ENCODE results near the gene CYTH3. TPM values are rescaled to one million over a fixed set of nuclear protein-coding genes. Genes with fewer than 3 reads are reported as not detected.
"Not testable (repeated sequence)": the region's sequence is repeated elsewhere in the genome, so short reads cannot be mapped to it uniquely, and the experiment has no call there.

CYTH3 gene
- polyA plus RNA-seq, 1 donor (not counting 4 experiments of a cell fraction or from before 2014, with no cell fraction given), result 28.4 TPM

DNA sequence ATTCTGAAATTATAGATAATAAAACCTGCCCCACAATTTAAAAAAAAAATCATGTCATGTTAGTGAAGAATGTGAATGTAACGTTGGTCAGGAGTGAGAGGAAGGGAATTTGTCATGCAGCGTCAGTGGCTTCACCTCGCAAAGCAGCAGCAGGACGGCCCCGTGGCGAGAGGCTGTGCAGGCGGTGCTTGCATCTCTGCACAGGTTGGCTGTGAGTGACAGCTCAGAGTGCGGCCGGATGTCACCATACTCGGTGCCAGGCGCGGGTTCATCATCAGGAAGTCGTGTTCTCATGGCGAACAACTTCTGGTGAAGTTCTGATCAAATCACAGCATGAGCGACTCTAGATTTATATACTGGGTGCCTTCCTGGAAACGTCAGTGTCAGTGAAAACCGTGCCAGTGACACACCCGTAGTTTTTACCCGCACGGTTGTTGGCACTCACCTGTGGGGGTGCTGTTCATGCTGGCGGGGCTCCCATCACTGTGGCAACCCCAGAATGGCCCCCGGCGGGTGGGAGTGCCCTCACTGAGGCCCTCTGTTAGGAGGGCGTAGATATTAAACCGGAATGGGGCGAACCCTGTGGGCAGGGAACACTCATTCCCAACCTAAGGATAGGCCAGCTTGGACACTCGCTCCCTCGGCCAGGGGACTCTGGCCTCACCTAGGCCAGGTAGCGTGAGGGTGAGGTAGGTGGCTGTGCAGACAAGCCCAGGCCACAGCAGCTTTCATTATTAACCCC lies 120.3 kb downstream of the CYTH3 start:
- FAIRE-seq, result no peak
- no peaks in the 10 kb centered on the region for H3K4me1 ChIP-seq (ENCODE audit: control insufficient read depth, extremely low read depth, insufficient read depth, low read length)

DNA sequence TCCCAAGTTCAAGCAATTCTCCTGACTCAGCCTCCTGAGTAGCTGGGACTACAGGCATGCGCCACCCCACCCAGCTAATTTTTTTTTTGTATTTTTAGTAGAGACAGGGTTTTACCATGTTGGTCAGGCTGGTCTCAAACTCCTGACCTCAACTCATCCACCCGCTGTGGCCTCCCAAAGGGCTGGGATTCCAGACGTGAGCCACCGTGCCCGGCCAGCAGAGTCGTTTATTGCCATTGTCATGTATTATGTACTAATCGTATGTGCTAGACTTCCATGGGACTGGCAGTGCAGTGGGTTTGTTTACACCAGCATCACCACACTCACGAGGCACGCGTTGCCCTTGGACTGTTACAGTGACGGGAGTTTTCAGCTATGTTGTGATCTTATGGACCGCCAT lies 120.9 kb downstream of the CYTH3 start:
- DNase-seq (ENCODE audit: low read depth, low spot score); H2AFZ ChIP-seq (ENCODE audit: control insufficient read depth, low read length); H3K4me2 ChIP-seq (ENCODE audit: control insufficient read depth, extremely low read depth, insufficient read depth, low read depth, low read length); H4K20me1 ChIP-seq (ENCODE audit: control insufficient read depth, extremely low read depth, insufficient read depth, low read length); H3K27ac ChIP-seq (ENCODE audit: control insufficient read depth, insufficient read depth, low read length); H3K79me2 ChIP-seq (ENCODE audit: control insufficient read depth, insufficient read depth, low read length); H3K9me3 ChIP-seq (ENCODE audit: control insufficient read depth, low read depth, low read length); H3K9me1 ChIP-seq (ENCODE audit: control insufficient read depth, extremely low read depth, insufficient read depth, low read length); dilution Hi-C loops (cut with MboI; ENCODE audit: extremely low pct_ligation_motif_present, low sequenced_read_pairs); H3K4me1 ChIP-seq (ENCODE audit: control insufficient read depth, extremely low read depth, insufficient read depth, low read length); H3K27me3 ChIP-seq (ENCODE audit: control insufficient read depth, extremely low read depth, insufficient read depth, low read length); FAIRE-seq; H3K4me3 ChIP-seq (ENCODE audit: control insufficient read depth in 2 of 3, extremely low read depth in 1 of 3, insufficient read depth in 2 of 3, low read depth in 1 of 3, low read length in 3 of 3); H3K9ac ChIP-seq (ENCODE audit: control insufficient read depth, extremely low read depth, insufficient read depth, low read length): not testable (repeated sequence)
- H3K36me3 ChIP-seq (ENCODE audit: control insufficient read depth in 2 of 2, extremely low read depth in 1 of 2, insufficient read depth in 2 of 2, low read length in 2 of 2), result peaks cover 25 to 37% of the 10 kb centered on the region in 2 experiments

More for the DNA sequence above, 120.3 kb downstream of the CYTH3 start:
- DNase-seq (ENCODE audit: low read depth, low spot score), result no peak
- dilution Hi-C loops (cut with MboI; ENCODE audit: extremely low pct_ligation_motif_present, low sequenced_read_pairs), result no loop called here
- Histone ChIP-seq H2AFZ (ENCODE audit: control insufficient read depth, low read length) (no peak overlapping the region), H3K27ac (ENCODE audit: control insufficient read depth, insufficient read depth, low read length) (no peak overlapping the region), H3K9me3 (ENCODE audit: control insufficient read depth, low read depth, low read length) (no peaks in the 10 kb centered on the region), H4K20me1 (ENCODE audit: control insufficient read depth, extremely low read depth, insufficient read depth, low read length) (no peaks in the 10 kb centered on the region), H3K4me2 (ENCODE audit: control insufficient read depth, extremely low read depth, insufficient read depth, low read depth, low read length) (no peak overlapping the region), H3K4me3 (ENCODE audit: control insufficient read depth in 2 of 3, extremely low read depth in 1 of 3, insufficient read depth in 2 of 3, low read depth in 1 of 3, low read length in 3 of 3) (no peak overlapping the region), H3K36me3 (ENCODE audit: control insufficient read depth in 2 of 2, extremely low read depth in 1 of 2, insufficient read depth in 2 of 2, low read length in 2 of 2) (peaks cover 23 to 33% of the 10 kb centered on the region in 2 experiments), H3K9ac (ENCODE audit: control insufficient read depth, extremely low read depth, insufficient read depth, low read length) (no peak overlapping the region), H3K27me3 (ENCODE audit: control insufficient read depth, extremely low read depth, insufficient read depth, low read length) (no peaks in the 10 kb centered on the region), H3K79me2 (ENCODE audit: control insufficient read depth, insufficient read depth, low read length) (no peaks in the 10 kb centered on the region), H3K9me1 (ENCODE audit: control insufficient read depth, extremely low read depth, insufficient read depth, low read length) (no peaks in the 10 kb centered on the region)
- TF ChIP-seq EZH2 (IDR thresholded peaks at IDR 0.05; ENCODE audit: low read length), result no peak
- TF ChIP-seq, protein P1, sequence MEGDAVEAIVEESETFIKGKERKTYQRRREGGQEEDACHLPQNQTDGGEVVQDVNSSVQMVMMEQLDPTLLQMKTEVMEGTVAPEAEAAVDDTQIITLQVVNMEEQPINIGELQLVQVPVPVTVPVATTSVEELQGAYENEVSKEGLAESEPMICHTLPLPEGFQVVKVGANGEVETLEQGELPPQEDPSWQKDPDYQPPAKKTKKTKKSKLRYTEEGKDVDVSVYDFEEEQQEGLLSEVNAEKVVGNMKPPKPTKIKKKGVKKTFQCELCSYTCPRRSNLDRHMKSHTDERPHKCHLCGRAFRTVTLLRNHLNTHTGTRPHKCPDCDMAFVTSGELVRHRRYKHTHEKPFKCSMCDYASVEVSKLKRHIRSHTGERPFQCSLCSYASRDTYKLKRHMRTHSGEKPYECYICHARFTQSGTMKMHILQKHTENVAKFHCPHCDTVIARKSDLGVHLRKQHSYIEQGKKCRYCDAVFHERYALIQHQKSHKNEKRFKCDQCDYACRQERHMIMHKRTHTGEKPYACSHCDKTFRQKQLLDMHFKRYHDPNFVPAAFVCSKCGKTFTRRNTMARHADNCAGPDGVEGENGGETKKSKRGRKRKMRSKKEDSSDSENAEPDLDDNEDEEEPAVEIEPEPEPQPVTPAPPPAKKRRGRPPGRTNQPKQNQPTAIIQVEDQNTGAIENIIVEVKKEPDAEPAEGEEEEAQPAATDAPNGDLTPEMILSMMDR (optimal IDR thresholded peaks at IDR 0.05 in 1 of 3, IDR thresholded peaks at IDR 0.05 in 1 of 3, conservative IDR thresholded peaks at IDR 0.05 in 1 of 3; ENCODE audit: extremely low read depth in 1 of 3, insufficient read depth in 2 of 3, low read length in 3 of 3), result no peak
